GM13977 (cell line): ENCODE data around the gene KCNIP4.

ENCODE experiments used
- DNase-seq: peaks from one replicate; pipeline ENCODE4 v3.0.0; 2012; ENCODE audit warnings: low spot score
- CTCF ChIP-seq: IDR thresholded peaks from 2 replicates; pipeline ENCODE4 v1.5.1; 2012; ENCODE audit warnings: mild to moderate bottlenecking, control low read depth; ENCODE audit not compliant: insufficient read depth; ENCODE audit errors: extremely low read depth, missing control alignments
- in situ Hi-C: fragments of 300-500 bp; cut with MboI; formaldehyde crosslinking; loops from one replicate; pipeline ENCODE4 v1.12.0; 2022; ENCODE audit warnings: low sequenced_read_pairs, low pct_unique_long_range_greater_than_20kb, mixed read lengths, inconsistent platforms; ENCODE audit not compliant: unreplicated experiment

KCNIP4 gene

GRCh38 chr4:21896767-21897166, 51.8 kb downstream of the KCNIP4 start:
- TF ChIP-seq CTCF: no peak
- DNase-seq: no peak
- in situ Hi-C loops: no loop called here

GRCh38 chr4:21893136-21893535, 55.4 kb downstream of the KCNIP4 start:
- DNase-seq: no peak
- no peak for TF ChIP-seq CTCF
- in situ Hi-C loops: no loop called here

GRCh38 chr4:21890231-21890630, 58.3 kb downstream of the KCNIP4 start:
- in situ Hi-C loops: no loop called here
- TF ChIP-seq CTCF: no peak
- no peak for DNase-seq

- no peak for DNase-seq
- TF ChIP-seq CTCF: no peak
- in situ Hi-C loops: no loop called here
These were observed 60.2 kb downstream of the KCNIP4 start for GRCh38 chr4:21888195-21888976.

GRCh38 chr4:21887481-21887880, 61.1 kb downstream of the KCNIP4 start:
- no peak for TF ChIP-seq CTCF
- DNase-seq: no peak
- in situ Hi-C loops: no loop called here

- TF ChIP-seq CTCF: no peak
- no peak for DNase-seq
- in situ Hi-C loops: no loop called here
These were observed 62.8 kb downstream of the KCNIP4 start for GRCh38 chr4:21885770-21886169.
